ENCODE data around the gene KRTAP4-4.

KRTAP4-4 gene

DNA sequence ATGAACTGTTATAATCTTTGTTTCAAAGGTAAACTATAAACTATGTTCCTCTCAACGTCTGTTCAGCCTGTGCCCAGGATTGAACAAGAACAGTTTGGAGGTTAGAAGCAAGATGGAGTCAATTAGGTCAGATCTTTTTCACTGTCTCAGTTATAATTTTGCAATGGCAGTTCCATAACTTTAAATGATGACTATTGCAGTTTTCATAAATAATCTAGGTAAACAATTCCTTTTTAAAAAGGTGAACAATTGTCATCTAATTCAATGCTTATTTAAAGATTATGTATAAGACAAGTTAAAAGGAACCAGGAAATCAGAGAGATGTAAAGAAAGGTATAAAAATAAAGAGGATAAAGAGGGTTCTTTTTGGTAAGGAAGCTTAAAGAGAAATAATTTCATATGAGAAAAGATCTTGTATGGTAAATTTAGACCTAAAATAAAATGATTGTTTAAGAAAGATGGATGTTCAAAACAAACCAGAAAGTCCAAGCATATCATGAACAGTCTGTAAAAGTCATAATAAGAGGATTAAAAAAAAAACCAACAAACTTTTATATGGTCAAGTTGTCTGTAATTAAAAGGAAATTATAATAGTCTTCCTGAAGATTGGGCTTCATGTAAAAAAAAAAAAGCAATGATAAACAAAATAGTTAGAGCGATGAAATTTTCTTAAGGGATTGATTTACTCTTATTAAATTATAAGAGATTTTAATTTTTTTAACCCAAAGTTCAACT is 49.2 kb downstream of the KRTAP4-4 start:
- DNase-seq (ENCODE audit: low read depth): no peak
